CD4-positive, alpha-beta T cell (primary cell): ENCODE measurements around the gene TSPAN9. TPM values are rescaled to one million over a fixed set of nuclear protein-coding genes. Genes with fewer than 3 reads are reported as not detected.

Experiments
- ATAC-seq: fragments of 200-7000 bp; cut with Tn5 transposase; one replicate; pipeline ENCODE4 v1.10.0; 2022; ENCODE audit warnings: mild to moderate bottlenecking; ENCODE audit not compliant: poor library complexity
- CTCF ChIA-PET: fragments of 350-600 bp; sonication (Branson Sonifier 250); formaldehyde crosslinking; loops from one replicate; lab custom pipeline; 2021; ENCODE audit warnings: antibody characterized with exemption, inconsistent platforms; lab: Charles Lee
- POLR2A ChIA-PET: fragments of 350-600 bp; sonication (Branson Sonifier 250); formaldehyde crosslinking; loops from one replicate; lab custom pipeline; 2021; ENCODE audit warnings: antibody characterized with exemption, inconsistent platforms; lab: Charles Lee
- DNase-seq, 14 experiments: peaks; one replicate each; pipeline ENCODE4 v3.0.0-alpha.2; 2013 to 2020; ENCODE audit warnings: mixed read lengths in 2 of 14
- H3K27ac ChIP-seq, 2 donors: one replicate each; pipeline versions ENCODE4 v1.5.1 to v1.7.0; 2013; ENCODE audit warnings: low read length in 2 of 2, low read depth in 1 of 2, mild to moderate bottlenecking in 1 of 2
- H3K27me3 ChIP-seq, 2 experiments: 1 replicate in 1 of 2; 2 replicates in 1 of 2; pipeline versions ENCODE4 v1.6.1 to v1.7.0; 2013; ENCODE audit warnings: low read length in 2 of 2, control low read depth in 1 of 2, mild to moderate bottlenecking in 1 of 2, moderate library complexity in 1 of 2; ENCODE audit not compliant: insufficient read depth in 2 of 2, control insufficient read depth in 1 of 2
- H3K36me3 ChIP-seq: one replicate; pipeline ENCODE4 v1.6.1; 2013; ENCODE audit warnings: low read length, control low read depth; ENCODE audit not compliant: insufficient read depth
- H3K4me1 ChIP-seq: one replicate; pipeline ENCODE4 v1.6.1; 2013; ENCODE audit warnings: low read length, control low read depth; ENCODE audit not compliant: insufficient read depth
- H3K4me3 ChIP-seq: one replicate; pipeline ENCODE4 v1.5.1; 2013; ENCODE audit warnings: mild to moderate bottlenecking, low read length, moderate library complexity
- H3K9me3 ChIP-seq, 2 experiments: 1 replicate in 1 of 2; 2 replicates in 1 of 2; pipeline versions ENCODE4 v1.6.1 to v1.7.0; 2013; ENCODE audit warnings: low read length in 2 of 2, mild to moderate bottlenecking in 2 of 2, control low read depth in 1 of 2, moderate library complexity in 1 of 2; ENCODE audit not compliant: control insufficient read depth in 1 of 2, insufficient read depth in 1 of 2
- H3K27ac Mint-ChIP-seq: one replicate; pipeline ENCODE4 v1.8.0; 2020; ENCODE audit warnings: mixed read lengths
- H3K27me3 Mint-ChIP-seq: one replicate; pipeline ENCODE4 v1.8.0; 2021; ENCODE audit warnings: mixed read lengths
- H3K36me3 Mint-ChIP-seq: one replicate; pipeline ENCODE4 v1.8.0; 2021; ENCODE audit warnings: low read depth, mixed read lengths
- H3K4me1 Mint-ChIP-seq: one replicate; pipeline ENCODE4 v1.8.0; 2021; ENCODE audit warnings: low read depth, mixed read lengths
- H3K4me3 Mint-ChIP-seq: one replicate; pipeline ENCODE4 v1.8.0; 2020; ENCODE audit warnings: mild to moderate bottlenecking, mixed read lengths
- H3K9me3 Mint-ChIP-seq: one replicate; pipeline ENCODE4 v1.8.0; 2020; ENCODE audit warnings: mixed read lengths
- CTCF ChIP-seq: fragments of 200-600 bp; IDR thresholded peaks from one replicate; pipeline ENCODE4 v1.8.0; 2022; ENCODE audit warnings: antibody characterized with exemption, mild to moderate bottlenecking
- intact Hi-C, 2 experiments: fragments of 100-400 bp; cut with DNase I in 1 of 2; cut with micrococcal nuclease in 1 of 2; formaldehyde crosslinking; loops; one replicate each; pipeline versions ENCODE4 v1.15.1 to v1.9.0; 2023 to 2025; cut with DNase I, micrococcal nuclease
- total RNA-seq, 174 experiments: library from RNA in 2 of 174; stranded (reverse) in 2 of 174; gene quantifications; one replicate each; pipeline ENCODE4 v1.2.3 and lab custom pipeline; 2021 to 2026

Gene TSPAN9
- total RNA-seq, 2 experiments from 2014 or later, result 0.82 to 1.3 TPM

DNA sequence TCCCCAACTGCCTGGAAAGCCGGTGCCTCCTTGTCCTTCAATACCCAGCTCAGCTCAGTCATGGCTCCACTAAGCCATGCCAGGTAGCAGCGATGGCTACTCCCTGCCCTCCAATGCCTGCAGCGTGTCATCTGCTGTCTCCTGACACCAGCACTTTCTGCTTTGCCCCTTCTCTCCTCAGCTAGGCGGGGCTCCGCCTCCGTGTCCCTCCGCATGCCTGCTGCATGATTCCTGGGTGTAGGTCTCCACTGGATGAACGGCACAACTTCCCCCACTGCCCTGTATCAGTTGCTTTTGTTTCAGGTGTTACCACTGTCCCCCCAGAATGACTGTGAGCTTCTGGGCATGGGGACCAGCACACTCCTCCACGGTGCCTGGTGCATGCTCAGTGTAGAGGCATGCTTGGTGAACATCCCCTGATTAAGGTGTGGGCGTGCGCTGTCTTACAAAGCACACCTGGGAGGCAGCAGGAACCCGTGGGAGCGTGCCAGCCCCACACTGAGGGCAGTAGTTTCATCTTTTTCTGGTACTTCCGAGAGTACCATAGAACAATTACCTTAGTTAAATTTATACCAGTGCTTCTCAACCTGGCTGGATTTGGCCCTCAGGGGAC, 234.4 kb downstream of the TSPAN9 start:
- no peaks in the 10 kb centered on the region for H3K9me3 Mint-ChIP-seq
- H3K27me3 ChIP-seq, result peaks cover 0 to 2% of the 10 kb centered on the region in 2 experiments
- CTCF ChIA-PET, result no interaction called here
- H3K4me3 Mint-ChIP-seq, result no peak overlapping the region
- H3K27me3 Mint-ChIP-seq, result no peaks in the 10 kb centered on the region
- H3K36me3 ChIP-seq, result no peaks in the 10 kb centered on the region
- no peak overlapping the region for H3K4me3 ChIP-seq
- no peaks in the 10 kb centered on the region for H3K4me1 Mint-ChIP-seq
- POLR2A ChIA-PET, result no interaction called here
- H3K27ac ChIP-seq, result no peak overlapping the region
- no peak overlapping the region for H3K27ac Mint-ChIP-seq
- DNase-seq (no peak), ATAC-seq (no peak)
- intact Hi-C loops, result no loop called here
- H3K9me3 ChIP-seq, result peaks cover 0 to 5% of the 10 kb centered on the region in 2 experiments
- no peak for TF ChIP-seq CTCF
- H3K4me1 ChIP-seq, result no peaks in the 10 kb centered on the region
- no peaks in the 10 kb centered on the region for H3K36me3 Mint-ChIP-seq

GRCh38 chr12:3313066-3313465, 235.9 kb downstream of the TSPAN9 start:
- Mint-ChIP-seq H3K27me3 (no peaks in the 10 kb centered on the region), H3K4me1 (no peaks in the 10 kb centered on the region), H3K27ac (no peak overlapping the region), H3K36me3 (no peaks in the 10 kb centered on the region), H3K4me3 (no peak overlapping the region), H3K9me3 (no peaks in the 10 kb centered on the region)
- no peak overlapping the region for H3K27ac ChIP-seq
- no peaks in the 10 kb centered on the region for H3K4me1 ChIP-seq
- no peak for DNase-seq
- peaks cover 0 to 2% of the 10 kb centered on the region in 2 experiments for H3K27me3 ChIP-seq
- no peak for TF ChIP-seq CTCF
- H3K36me3 ChIP-seq, result no peaks in the 10 kb centered on the region
- no peak overlapping the region for H3K4me3 ChIP-seq
- ATAC-seq, result no peak
- CTCF ChIA-PET, result interaction anchor here (1.2 to 2.7 kb wide), 3 partner anchors 13 to 491 kb away, joined by 3 to 9 read pairs (median 6); no protein-coding TSS in a partner anchor
- peaks cover 0 to 5% of the 10 kb centered on the region in 2 experiments for H3K9me3 ChIP-seq
- intact Hi-C loops, result no loop called here
- POLR2A ChIA-PET, result interaction anchor here (0.7 kb wide), 1 partner anchor 36 kb away, joined by 4 read pairs; no protein-coding TSS in a partner anchor

- H3K4me3 Mint-ChIP-seq, result no peak overlapping the region
- peak in 6 of 14 experiments; percentile 8 to 46 (median 20) for DNase-seq
- no peaks in the 10 kb centered on the region for H3K9me3 Mint-ChIP-seq
- Histone ChIP-seq H3K4me3 (no peak overlapping the region), H3K4me1 (no peaks in the 10 kb centered on the region), H3K9me3 (peaks cover 0 to 5% of the 10 kb centered on the region in 2 experiments), H3K27me3 (peaks cover 0 to 2% of the 10 kb centered on the region in 2 experiments), H3K36me3 (no peaks in the 10 kb centered on the region), H3K27ac (no peak overlapping the region)
- no peak for TF ChIP-seq CTCF
- ChIA-PET CTCF (interaction anchor here (1.2 to 2.7 kb wide), 3 partner anchors 14 to 490 kb away, joined by 3 to 9 read pairs (median 6); no protein-coding TSS in a partner anchor), POLR2A (interaction anchor here (0.7 kb wide), 1 partner anchor 37 kb away, joined by 4 read pairs; no protein-coding TSS in a partner anchor)
- no peaks in the 10 kb centered on the region for H3K4me1 Mint-ChIP-seq
- H3K27me3 Mint-ChIP-seq, result no peaks in the 10 kb centered on the region
- peak; percentile 56 for ATAC-seq
- no peak overlapping the region for H3K27ac Mint-ChIP-seq
- intact Hi-C loops, result no loop called here
- no peaks in the 10 kb centered on the region for H3K36me3 Mint-ChIP-seq
Observed at GRCh38 chr12:3313675-3314663, 236.8 kb downstream of the TSPAN9 start.
